HG03469 (cell line): ENCODE data around the gene PASD1.
"Not testable (repeated sequence)": the region's sequence is repeated elsewhere in the genome, so short reads cannot be mapped to it uniquely, and the experiment has no call there.

Experiments used
- ATAC-seq: cut with Tn5 transposase; IDR thresholded peaks from one replicate; pipeline ENCODE4 v1.9.1; 2021; ENCODE audit warnings: mild to moderate bottlenecking, moderate library complexity, moderate number of reproducible peaks; ENCODE audit not compliant: unreplicated experiment

Gene PASD1

DNA sequence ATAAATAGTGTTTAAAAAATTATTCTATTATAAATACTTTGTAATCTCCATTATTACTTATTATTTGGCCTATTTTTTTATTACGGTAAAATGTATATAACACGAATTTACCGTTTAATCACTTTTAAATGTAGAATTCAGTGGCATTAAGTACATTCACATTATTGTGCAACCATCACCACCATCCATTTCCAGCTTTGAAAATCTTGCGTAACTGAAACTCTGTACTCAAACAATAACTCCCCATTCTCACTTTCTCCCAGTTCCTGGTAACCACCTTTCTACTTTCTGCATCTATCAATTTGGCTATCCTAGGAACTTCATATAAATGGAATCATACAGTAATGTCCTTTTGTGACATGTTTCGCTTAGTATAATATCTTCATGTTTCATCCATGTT, 45.7 kb downstream of the PASD1 start:
- ATAC-seq = no peak

DNA sequence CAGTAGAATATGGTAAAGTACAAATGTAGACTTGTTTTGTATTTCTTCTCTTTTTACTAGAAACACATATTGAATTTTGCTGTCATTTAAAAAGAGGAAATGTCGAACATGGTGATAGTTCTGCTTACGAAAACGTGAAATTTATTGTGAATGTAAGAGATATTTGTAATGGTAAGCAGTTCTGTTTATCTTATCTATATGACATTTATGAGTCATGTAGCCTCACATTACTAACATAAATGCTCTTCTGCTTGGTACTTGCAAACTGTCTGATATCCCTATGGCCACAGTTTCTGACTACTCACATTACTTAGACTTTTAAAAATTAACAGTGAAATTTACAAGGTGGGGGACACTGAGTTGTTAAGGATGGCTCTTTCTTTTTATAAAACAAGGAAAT, 57.9 kb downstream of the PASD1 start:
- no peak for ATAC-seq

DNA sequence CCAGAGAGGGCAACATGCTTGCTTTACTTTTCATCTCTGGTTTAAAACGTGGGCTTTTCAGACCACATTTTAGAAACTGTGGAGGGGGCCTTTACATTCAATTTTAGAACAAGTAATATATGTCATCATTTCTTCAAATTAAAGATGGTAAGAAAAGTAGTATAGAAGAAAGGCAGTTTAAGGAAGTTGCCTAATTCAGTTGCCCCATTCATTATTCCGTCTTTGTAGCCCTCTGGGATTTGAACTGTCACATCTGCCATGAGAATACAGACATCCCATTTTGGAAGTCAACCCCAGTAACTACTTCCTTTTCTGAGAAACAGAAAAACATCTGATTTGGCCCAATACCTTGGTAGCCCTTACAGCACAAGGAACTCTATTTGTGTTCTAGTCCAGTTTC, 61.2 kb downstream of the PASD1 start:
- no peak for ATAC-seq

DNA sequence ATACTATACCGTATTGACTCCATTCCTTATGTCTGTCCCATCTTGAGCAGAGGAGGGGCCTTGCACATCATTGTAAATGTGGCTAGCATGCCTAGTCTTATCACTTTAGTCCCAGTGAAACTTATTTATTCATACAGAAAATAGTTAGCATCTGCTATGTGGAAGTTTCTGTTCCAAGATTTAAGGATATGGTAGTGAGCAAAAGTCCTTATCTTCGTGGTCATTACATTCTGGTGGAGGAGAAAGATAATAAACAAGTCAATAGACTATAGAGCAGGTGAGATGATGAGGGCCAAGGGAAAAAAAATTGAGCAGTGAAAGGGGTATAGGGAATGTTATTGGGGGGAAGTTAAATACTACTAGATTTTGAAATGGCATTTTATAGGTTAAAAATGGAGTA, 68.3 kb downstream of the PASD1 start:
- no peak for ATAC-seq

DNA sequence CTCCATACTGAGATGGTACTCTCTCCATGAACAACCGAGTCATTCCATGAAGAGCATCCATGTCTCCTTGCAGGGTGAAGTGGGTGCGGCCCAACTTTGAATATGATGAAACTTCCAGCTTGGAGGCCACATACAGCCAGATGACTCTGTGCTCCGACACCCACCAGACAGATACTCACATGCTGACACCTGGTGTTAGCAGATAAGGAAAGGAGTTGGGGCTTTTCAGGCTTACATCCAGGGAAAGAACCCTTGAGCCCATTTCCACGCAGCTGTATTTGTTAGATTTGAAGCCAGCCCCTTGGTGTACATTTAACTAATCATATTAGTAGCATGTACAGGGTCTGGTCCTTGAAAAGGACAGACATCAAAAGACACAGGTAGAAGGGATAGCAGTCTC, 69.7 kb downstream of the PASD1 start:
- no peak for ATAC-seq

DNA sequence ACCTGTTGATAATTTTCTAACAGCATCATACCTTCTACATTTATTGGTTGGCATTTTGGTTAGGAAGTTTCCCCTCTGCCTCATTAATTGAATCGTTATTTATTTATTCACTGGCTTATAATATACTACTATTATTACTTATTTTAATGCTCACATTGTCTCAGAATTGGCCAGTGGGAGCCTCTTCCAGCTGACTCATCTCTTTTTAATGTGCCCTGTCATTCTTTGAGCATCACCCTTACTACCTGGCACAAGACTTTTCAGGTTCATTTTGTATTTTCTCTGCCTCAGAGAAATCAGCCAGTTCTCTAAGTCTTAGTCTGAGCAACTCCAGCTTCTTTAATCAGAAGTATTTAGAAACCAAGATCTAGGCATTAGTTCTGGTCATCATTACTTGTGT, 71.5 kb downstream of the PASD1 start:
- no peak for ATAC-seq

DNA sequence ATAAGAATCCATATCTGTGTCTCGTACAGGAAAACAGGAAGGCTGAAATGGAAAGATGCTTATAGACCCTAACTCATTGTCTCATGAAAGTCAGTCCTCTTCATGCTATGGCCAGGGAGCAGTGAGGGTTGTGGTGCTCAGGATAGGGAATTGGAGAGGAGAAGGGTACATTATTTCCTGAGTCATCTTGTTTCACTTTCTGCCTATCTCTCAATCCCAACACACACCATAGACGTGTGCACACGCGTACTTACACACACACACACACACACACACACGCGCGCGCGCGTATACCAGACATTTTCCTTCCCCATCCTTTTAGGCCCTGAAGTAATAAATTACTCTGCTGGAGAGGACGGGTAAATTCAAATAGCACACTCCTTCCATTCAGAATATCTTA, 78.1 kb downstream of the PASD1 start:
- ATAC-seq = no peak

DNA sequence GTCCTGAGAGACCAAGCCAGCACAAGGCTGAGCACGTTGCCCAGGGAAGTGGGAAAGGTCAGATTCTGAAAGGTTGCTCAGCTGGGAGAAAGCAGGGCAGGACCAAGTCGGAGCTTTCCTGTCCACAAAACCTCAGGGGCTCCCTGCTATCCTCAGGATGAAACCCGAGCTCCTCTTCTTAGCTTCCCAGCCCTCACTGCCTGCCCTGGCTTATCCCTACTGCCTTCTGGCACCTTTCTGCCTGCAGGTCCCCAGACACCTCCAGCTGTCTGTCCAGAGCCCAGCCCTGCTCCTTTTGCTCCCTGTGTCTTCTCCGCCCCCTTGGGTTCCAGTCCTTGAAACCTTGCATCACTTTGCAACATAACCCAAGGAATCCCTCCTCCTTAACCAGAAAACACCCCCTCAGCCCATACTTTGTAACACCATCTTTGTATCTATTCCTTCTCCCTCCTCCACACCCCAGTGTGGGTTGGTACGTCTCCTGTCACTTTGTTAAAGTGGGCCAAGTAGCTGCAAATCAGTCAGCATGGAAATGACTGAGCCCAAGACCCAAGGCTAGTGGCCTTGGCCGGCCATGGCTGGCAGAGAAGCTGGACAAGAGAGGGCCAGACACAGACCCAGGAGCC, 111.8 kb downstream of the PASD1 start:
- ATAC-seq = no peak

DNA sequence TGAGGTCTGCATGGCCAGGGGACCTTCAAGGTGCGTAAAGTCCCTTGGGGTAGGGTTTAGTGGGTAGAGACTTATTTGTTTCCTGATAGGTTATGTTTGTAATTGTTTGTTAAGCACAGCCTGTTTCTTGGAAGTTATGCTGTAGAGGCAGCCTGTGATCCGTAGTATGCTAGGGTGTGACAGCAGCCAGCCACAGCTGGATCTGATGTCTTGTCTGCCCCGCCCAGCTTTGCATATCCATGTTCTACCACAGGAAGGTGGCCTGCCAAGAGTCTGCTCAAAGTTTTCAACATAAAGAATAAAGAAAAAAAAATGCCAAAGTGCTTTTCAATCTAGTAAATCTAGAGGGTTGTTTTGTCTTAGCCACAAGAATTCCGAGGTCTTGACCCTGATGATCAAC, 112.7 kb downstream of the PASD1 start:
- ATAC-seq = no peak

DNA sequence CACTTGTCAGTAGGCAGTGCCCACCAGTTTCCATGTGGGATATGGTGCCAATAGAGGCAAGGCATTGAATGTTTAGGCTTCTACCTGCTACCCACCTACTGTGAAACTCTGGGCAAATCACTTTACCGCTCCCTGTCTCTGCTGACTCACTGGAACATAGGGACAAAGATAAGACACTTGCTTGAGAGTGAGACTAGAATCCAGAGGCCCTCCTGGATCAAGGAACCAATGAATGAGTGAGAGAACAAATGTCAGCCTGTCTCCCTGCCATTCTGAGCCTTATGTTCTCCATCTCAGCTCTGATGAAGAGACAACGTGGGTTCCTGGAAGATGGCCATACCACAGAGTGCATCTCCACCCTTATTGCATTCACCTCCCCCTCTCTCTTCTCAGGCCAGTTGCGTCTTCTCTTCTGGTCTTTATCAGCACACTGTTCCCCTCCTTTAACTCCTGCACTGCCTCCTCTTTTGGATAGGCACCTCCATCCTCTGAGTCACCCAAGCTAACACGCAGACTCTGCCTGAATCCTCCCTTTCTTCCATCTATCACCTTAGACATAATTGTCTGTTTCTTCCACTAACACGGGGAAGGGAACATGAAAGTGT, 116.4 kb downstream of the PASD1 start:
- no peak for ATAC-seq

DNA sequence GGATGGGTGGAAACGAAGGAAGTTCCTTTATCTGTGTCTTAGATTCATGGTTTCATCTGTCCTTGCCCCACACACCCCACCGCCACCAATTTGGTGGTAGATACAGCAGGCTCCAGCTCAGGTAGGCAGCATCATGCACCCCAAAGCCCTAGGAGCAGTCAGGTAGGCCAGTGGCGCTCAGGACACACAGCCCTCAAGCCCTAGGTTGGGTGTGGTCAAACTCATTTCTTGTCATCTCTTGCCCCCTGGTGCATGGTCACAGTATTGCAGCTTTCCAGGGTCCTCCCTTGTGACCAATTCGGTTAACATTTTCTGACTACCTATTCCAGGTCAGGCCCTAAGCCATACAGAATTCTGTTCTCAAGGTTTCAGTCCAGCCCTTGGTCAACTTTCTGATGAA, 117.3 kb downstream of the PASD1 start:
- ATAC-seq = no peak

DNA sequence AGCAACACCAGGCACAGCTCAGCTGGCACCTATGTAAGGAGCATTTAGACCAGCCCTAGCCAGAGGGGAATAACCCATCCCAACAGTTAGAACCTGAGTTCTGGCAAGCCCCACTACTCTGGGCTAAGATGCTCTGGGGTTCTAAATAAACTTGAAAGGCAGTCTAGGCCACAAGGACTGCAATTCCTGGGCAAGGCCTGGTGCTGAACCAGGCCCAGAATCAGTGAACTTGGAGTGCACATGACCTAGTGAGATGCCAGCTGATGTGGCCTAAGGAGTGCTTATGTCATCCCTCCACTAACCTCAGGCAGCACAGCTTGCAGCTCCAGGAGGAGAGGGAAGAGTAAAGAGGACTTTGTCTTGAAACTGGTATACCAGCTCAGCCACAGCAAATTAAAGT, 124.2 kb downstream of the PASD1 start:
- no peak for ATAC-seq

DNA sequence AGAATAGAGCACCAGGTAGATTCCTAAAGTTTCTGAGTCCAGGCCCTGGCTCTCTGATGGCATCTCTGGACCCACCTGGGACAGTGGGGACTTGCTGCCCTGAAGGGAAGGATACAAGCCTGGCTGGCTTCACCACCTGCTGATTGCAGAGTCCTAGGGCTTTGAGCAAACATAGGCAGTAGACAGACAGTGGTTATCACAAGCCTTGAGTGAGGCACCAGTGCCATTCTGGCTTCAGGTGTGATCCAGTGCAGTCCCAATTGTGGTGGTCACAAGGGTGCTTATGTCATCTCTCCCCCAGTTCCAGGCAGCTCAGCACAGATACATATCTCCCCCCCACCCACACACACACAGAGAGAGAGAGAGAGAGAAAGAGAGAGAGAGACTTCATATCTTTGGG, 125.2 kb downstream of the PASD1 start:
- ATAC-seq = no peak

DNA sequence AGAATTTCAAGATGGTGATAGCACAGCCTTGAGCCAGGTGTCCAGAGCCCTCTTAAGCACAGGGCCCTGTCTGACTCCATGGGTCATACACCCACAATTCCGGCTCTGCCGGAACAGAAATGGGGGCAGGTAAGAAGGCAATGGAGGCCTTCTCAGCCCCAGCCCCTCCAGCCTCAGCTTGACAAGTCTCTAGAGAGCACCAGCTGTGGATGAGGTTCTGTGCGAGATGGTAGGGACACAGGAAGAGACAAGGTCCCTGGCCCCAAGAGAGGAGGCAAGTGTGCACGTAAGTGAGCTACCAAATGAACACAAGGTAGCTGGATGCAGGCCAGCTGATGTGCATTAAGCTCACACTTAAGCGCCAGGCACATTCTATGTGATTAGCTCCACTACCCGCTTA, 129.3 kb downstream of the PASD1 start:
- ATAC-seq = no peak

DNA sequence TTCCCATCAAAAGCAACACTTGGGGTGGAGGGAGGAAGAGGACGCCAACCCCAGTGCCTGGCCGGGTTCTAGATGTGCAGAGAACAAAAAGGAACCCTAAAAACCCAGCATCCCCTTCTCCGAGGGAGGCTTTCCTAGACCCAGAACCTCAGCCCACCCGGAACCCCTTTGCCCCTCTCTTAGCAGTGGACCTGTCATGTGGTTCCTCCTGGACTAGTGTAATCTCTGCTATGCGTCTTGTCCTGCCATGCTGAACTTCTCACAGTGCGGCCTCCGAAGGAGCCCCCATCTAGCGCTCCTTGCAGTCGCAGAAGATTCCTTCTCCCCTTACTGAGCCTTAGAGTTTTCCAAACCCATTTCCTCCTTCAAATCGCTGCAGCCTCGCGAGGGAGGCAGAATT, 130.6 kb downstream of the PASD1 start:
- no peak for ATAC-seq

DNA sequence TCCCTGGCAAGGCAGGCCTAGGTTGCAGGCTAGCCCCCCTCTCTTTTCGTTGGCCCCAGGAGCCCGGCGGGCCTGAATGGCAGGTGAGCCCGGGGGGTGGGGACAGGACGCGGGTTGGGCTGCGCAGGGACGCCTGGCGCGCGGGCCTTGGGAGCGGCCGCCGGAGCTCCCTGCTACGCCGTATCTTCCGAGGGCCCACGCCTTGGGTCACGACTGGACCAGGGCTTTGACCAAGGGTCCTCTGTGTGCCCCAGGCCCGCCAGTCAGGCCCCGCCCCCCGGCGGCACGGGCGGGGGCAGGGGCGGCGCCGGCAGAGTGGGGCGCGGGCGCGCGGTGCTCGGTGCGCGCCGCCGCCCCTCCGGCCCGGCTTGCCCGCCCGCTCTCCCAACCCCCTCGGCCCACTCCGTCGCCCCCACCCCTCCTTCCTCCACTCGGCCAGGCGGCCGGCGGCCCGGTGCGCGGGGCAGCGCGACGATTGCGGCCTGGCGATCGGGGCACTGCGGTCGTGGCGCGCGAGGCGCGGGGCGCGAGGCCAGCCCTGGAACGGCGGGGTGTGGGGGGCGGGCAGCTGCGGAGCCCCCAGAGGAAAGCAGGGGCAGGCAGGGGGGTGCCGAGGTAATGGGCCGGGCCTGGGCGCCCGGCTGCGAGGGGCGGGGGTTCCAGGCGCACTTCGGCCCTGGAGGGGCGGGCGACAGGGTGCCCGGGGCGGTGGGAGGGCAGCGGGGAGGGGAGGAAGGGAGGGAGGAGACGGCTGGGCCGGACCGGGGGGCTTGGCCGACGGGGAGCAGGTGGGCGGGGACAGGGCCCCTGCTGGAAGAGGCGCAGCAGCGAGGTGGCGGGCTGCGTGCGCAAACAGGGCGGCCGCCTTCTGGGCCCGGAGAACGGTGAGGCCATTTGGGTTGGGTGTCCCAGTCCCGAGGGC, 131.4 kb downstream of the PASD1 start, which contains the start of gene PRRG3:
TSS of gene PRRG3 (plus strand) at position 798 of the 922 bp plus-strand sequence. CDS start 3,357 bp downstream, outside the sequence.
- ATAC-seq = no peak

DNA sequence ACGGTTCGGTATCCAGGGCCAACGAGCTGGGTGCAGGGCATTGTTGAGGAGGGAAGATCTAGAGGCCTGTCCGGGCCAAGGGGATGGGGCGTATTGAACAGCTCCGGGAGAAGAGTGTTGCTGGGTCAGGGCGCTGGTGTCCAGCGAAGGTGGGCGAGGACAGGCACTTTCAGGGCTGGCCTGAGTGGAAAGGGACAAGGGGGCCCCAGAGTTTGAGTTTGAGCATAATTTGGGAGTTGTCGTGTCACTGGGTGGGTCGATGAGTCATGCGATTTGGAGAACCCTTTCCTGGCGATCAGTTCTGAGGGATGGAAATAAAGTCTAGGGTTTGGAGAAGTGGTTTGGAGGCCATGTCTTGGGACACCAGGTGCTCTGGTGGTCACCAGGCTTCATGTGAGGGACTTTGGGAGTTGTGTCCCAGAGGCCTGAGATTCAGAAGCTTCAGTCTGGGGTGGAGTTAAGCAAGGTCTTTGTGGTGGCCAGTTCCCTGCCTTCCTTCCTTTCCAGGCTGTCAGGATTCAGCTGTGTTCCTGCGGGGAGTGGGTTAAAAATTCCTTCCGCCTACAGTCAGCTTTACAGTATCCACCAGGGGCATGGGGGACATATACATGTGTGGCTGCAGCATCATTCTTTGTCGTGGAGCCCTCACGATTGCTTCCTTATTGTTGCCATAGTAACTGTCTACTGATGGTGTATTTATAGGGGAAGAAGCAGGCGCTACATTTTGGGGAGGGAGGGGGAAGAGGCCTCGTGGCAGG, 132.3 kb downstream of the PASD1 start:
- ATAC-seq = no peak

DNA sequence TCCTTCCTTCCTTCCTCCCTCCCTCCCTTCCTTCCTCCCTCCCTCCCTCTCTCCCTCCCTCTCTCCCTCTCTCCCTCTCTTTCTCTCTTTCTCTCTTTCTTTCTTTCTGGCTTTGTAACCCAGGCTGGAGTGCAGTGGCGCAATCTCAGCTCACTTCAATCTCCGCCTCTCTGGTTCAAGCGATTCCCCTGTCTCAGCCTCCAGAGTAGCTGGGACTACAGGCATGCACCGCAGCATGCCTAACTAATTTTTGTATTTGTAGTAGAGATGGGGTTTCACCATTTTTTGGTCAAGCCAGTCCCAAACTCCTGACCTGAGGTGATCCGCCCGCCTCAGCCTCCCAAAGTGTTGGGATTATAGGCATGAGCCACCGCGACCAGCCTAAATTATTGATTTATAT, 133.6 kb downstream of the PASD1 start:
- ATAC-seq = not testable (repeated sequence)

DNA sequence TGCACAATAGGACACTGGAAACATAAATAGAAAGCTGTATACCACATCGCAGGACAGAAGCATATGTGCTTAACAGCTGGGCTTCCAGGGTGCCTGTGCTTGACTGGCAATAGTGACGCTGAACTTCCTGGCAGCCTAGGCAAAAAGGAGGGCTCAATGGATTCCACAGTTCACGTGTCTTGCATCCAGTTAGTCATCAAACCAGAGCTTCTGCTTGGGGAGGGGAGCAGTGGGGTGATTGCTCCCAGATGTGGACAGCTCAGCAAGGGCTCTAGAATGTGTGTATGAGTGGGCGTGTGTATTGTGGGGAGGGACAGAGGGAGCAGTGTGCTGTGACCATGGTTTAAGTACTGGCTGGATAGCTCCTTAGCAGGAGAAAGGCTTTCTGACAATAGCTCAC, 134.0 kb downstream of the PASD1 start:
- no peak for ATAC-seq

DNA sequence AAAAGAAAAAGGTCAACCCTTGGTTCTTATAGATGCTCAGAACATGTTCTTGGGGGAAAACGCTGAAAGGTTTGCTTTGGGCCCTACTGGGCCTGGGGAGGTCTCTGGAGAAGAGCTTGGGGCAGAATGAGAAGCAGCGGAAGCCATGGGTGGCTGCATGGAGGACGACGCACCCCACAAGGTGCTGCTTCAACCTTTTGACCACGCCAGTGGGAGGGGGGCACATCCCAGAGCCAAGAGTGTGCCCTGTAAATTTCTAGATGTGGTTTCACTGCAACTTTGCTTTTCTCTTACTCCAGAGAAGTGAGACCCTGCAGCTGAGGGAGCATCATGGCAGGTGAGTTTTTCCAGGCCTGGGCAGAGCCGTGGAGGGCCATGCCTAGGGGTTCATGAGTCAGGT, 135.0 kb downstream of the PASD1 start:
- ATAC-seq = no peak

DNA sequence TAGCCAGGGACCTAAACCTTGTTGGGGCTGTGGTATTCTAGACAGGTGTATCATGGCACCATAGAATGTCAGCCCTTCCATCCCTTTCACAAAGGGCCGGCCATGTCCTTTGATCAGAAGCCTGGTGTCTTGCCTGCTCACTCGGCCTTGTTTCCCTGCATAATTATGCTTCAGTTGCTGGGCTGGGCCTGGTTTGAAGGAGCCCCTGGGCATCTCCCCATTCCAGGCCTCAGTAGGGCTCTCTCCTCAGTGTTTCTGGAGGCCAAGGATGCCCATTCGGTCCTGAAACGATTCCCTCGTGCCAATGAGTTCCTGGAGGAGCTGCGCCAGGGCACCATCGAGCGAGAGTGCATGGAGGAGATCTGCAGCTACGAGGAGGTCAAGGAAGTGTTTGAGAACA, 136.3 kb downstream of the PASD1 start:
- ATAC-seq = no peak
